K562 (cell line): ENCODE results near the gene OSBPL10. TPM values are rescaled to one million over a fixed set of nuclear protein-coding genes. Genes with fewer than 3 reads are reported as not detected.

Source experiments
- ATAC-seq: fragments of 200-7000 bp; cut with Tn5 transposase; 3 replicates; pipeline ENCODE4 v1.9.1; 2020; ENCODE audit warnings: moderate library complexity
- BruUV-seq: library from RNA; stranded (reverse); fragments of 400-500 nt; replicated peaks from 2 replicates; lab custom pipeline; 2021; lab: Mats Ljungman, UMichigan
- CTCF ChIA-PET: fragments of 300-600 bp; formaldehyde crosslinking; extraction: SDS; loops from one replicate; lab custom pipeline; 2021; ENCODE audit warnings: low intra/inter-chr PET ratio; lab: Yijun Ruan, JAX
- POLR2A ChIA-PET: fragments of 300-600, 350-650 bp; sonication (Branson Sonifier 250); formaldehyde crosslinking; extraction: SDS; loops from one replicate; lab custom pipeline; 2021; ENCODE audit warnings: antibody characterized with exemption, inconsistent platforms; lab: Yijun Ruan, JAX
- DNase-seq, 4 experiments: peaks; one replicate each; pipeline versions ENCODE4 v3.0.0 to v3.0.0-alpha.2; 2011 to 2018; ENCODE audit warnings: low spot score in 3 of 4, mixed read lengths in 3 of 4; ENCODE audit errors: extremely low read depth in 1 of 4
- FAIRE-seq: peaks from 2 replicates; lab custom pipeline; 2011; peaks lifted over from hg19 to GRCh38; lab: Jason Lieb, UNC
- H2AFZ ChIP-seq: 2 replicates; pipeline ENCODE4 v1.6.0; 2011; ENCODE audit warnings: low read depth, low read length, control low read depth, inconsistent platforms
- H3K27ac ChIP-seq: fragments of 200-600 bp; 3 replicates; pipeline ENCODE4 v1.8.0; 2011; ENCODE audit warnings: low read depth, mild to moderate bottlenecking, control low read depth, inconsistent platforms, low read length, moderate library complexity, mixed read lengths; ENCODE audit errors: extremely low read depth
- H3K27me3 ChIP-seq, 2 experiments: fragments of 300-600 bp in 1 of 2; 2 replicates in 1 of 2; 3 replicates in 1 of 2; pipeline versions ENCODE4 v1.6.0 to v1.8.0; 2011; ENCODE audit warnings: inconsistent platforms in 2 of 2, low read length in 2 of 2, mild to moderate bottlenecking in 1 of 2, mixed read lengths in 1 of 2, moderate library complexity in 1 of 2; ENCODE audit not compliant: control insufficient read depth in 2 of 2, insufficient read depth in 2 of 2
- H3K36me3 ChIP-seq: fragments of 300-600 bp; 3 replicates; pipeline ENCODE4 v1.8.0; 2011; ENCODE audit warnings: mild to moderate bottlenecking, low read length, inconsistent platforms; ENCODE audit not compliant: control insufficient read depth, insufficient read depth
- H3K4me1 ChIP-seq, 2 experiments: fragments of 200-600 bp in 1 of 2; replicated peaks in 1 of 2; 2 replicates in 1 of 2; 3 replicates in 1 of 2; pipeline versions ENCODE4 v1.5.1 to v1.8.0; 2011; ENCODE audit warnings: inconsistent platforms in 2 of 2, low read length in 2 of 2, mild to moderate bottlenecking in 1 of 2, mixed read lengths in 1 of 2, moderate library complexity in 1 of 2; ENCODE audit not compliant: control insufficient read depth in 2 of 2, insufficient read depth in 2 of 2
- H3K4me2 ChIP-seq: 2 replicates; pipeline ENCODE4 v1.6.1; 2011; ENCODE audit warnings: low read length, control low read depth, inconsistent platforms, mixed read lengths; ENCODE audit not compliant: insufficient read depth
- H3K4me3 ChIP-seq: fragments of 200-600 bp; sonication (generic), shearing (Covaris generic); 2 replicates; pipeline ENCODE4 v1.5.1; 2016; ENCODE audit warnings: control low read depth, inconsistent platforms
- H3K79me2 ChIP-seq: fragments of 200-600 bp; 3 replicates; pipeline ENCODE4 v1.8.0; 2011; ENCODE audit warnings: low read length, inconsistent platforms; ENCODE audit not compliant: control insufficient read depth, insufficient read depth
- H3K9ac ChIP-seq, 2 experiments: 2 replicates each; pipeline versions ENCODE4 v1.6.0 to v1.6.1; 2011; ENCODE audit warnings: low read depth in 2 of 2, low read length in 2 of 2, control low read depth in 1 of 2, inconsistent platforms in 1 of 2, mild to moderate bottlenecking in 1 of 2, mixed read lengths in 1 of 2; ENCODE audit not compliant: insufficient read depth in 1 of 2
- H3K9me1 ChIP-seq: one replicate; pipeline ENCODE4 v1.6.0; 2011; ENCODE audit warnings: inconsistent platforms, mild to moderate bottlenecking, low read length, moderate library complexity; ENCODE audit not compliant: control insufficient read depth, insufficient read depth
- H3K9me3 ChIP-seq: replicated peaks from 2 replicates; pipeline ENCODE4 v1.5.1; 2011; ENCODE audit warnings: low read depth, low read length, inconsistent platforms; ENCODE audit not compliant: control insufficient read depth, insufficient read depth
- H4K20me1 ChIP-seq: replicated peaks from 2 replicates; pipeline ENCODE4 v1.6.1; 2011; ENCODE audit warnings: low read length, inconsistent platforms, mixed read lengths; ENCODE audit not compliant: control insufficient read depth, insufficient read depth
- BCOR ChIP-seq: fragments of 450-650 bp; IDR thresholded peaks from 2 replicates; pipeline ENCODE4 v1.6.1; 2016
- CHD2 ChIP-seq: IDR thresholded peaks from 2 replicates; pipeline ENCODE4 v1.6.1; 2011; ENCODE audit warnings: low read depth, low read length
- CHD4 ChIP-seq: fragments of 200-600 bp; sonication (generic); IDR thresholded peaks from 3 replicates; pipeline ENCODE4 v1.6.1; 2012; ENCODE audit warnings: low read depth, mild to moderate bottlenecking, mixed read lengths, low read length, inconsistent platforms; ENCODE audit not compliant: insufficient read depth, insufficient replicate concordance, poor library complexity, severe bottlenecking
- CREM ChIP-seq: IDR thresholded peaks from 2 replicates; pipeline ENCODE4 v1.6.1; 2014; ENCODE audit warnings: antibody characterized with exemption, low read depth
- GATA2 ChIP-seq: sonication (generic); formaldehyde crosslinking; IDR thresholded peaks from 2 replicates; pipeline ENCODE4 v1.4.0; 2020; ENCODE audit warnings: mild to moderate bottlenecking, missing genetic modification reagents
- NR2C1 ChIP-seq, 2 experiments: fragments of 450-650 bp; IDR thresholded peaks; 2 replicates each; pipeline ENCODE4 v1.6.1; 2017; ENCODE audit warnings: mild to moderate bottlenecking in 2 of 2, antibody characterized with exemption in 1 of 2, inconsistent platforms in 1 of 2, missing compliant biosample characterization in 1 of 2, missing genetic modification characterization in 1 of 2
- SAFB ChIP-seq: fragments of 200-400 bp; formaldehyde crosslinking; IDR thresholded peaks from 2 replicates; pipeline ENCODE4 v1.6.1; 2017; ENCODE audit warnings: low read depth, low read length, borderline replicate concordance
- SP2 ChIP-seq: IDR thresholded peaks from 2 replicates; pipeline ENCODE4 v1.6.1; 2011; ENCODE audit warnings: mild to moderate bottlenecking, low read depth, low read length, moderate library complexity; ENCODE audit not compliant: poor library complexity, severe bottlenecking; ENCODE audit errors: extremely low read depth
- TCFL5 ChIP-seq: fragments of 250-450 bp; sonication (Bioruptor Pico); conservative IDR thresholded peaks from 2 replicates; pipeline ENCODE4 v1.6.1; 2021; ENCODE audit warnings: mild to moderate bottlenecking, moderate library complexity, matching md5 sums
- YBX1 ChIP-seq: fragments of 450-650 bp; IDR thresholded peaks from 2 replicates; pipeline ENCODE4 v1.7.1; 2016; ENCODE audit warnings: mild to moderate bottlenecking
- ZC3H4 ChIP-seq: sonication (generic); formaldehyde crosslinking; IDR thresholded peaks from 2 replicates; pipeline ENCODE4 v1.9.0; 2021; ENCODE audit warnings: missing genetic modification reagents, borderline replicate concordance
- ZEB2 ChIP-seq: fragments of 450-650 bp; IDR thresholded peaks from 2 replicates; pipeline ENCODE4 v1.6.1; 2016
- ZNF263 ChIP-seq: sonication (generic); formaldehyde crosslinking; IDR thresholded peaks from 2 replicates; pipeline ENCODE4 v1.8.0; 2022; ENCODE audit warnings: mild to moderate bottlenecking, missing genetic modification reagents, borderline replicate concordance
- WGBS: fragments of 100-300 bp; shearing (Covaris generic); methylation state at CpG from one replicate; pipeline ENCODE4 v1.1.6; 2016; ENCODE audit warnings: low coverage, mixed read lengths; ENCODE audit not compliant: insufficient coverage; ENCODE audit errors: missing lambda C conversion rate; 5-methylcytosine and 5-hydroxymethylcytosine counted together
- in situ Hi-C: fragments of 300-500 bp; cut with MboI; formaldehyde crosslinking; loops from 4 replicates; pipeline ENCODE4 v1.15.0; 2018; ENCODE audit warnings: inconsistent platforms, mixed read lengths
- intact Hi-C: fragments of 100-400 bp; cut with micrococcal nuclease; formaldehyde crosslinking; loops from 2 replicates; pipeline ENCODE4 v1.14.2; 2022
- polyA plus RNA-seq, 8 experiments: library from polyadenylated mRNA; depleted of rRNA in 4 of 8; stranded (reverse) in 5 of 8; unstranded in 3 of 8; fragments of >200 nt; fragmentation: Nextera tagmentation in 2 of 8; fragmentation: Illumina TruSeq in 1 of 8; extraction: Ambion mirVana in 2 of 8; extraction: Trizol in 1 of 8; gene quantifications; 2 replicates each; pipeline versions ENCODE4 v1.2.1 to v1.2.3, GENCODE V29; 2011 to 2014; ENCODE audit warnings: inconsistent platforms in 1 of 8, missing spikeins in 1 of 8
- total RNA-seq, 7 experiments: library from RNA; depleted of rRNA in 6 of 7; stranded (reverse); fragments of >200 nt in 6 of 7; fragmentation: Illumina TruSeq in 2 of 7; extraction: Trizol in 2 of 7; gene quantifications; 2 replicates each; pipeline versions ENCODE4 v1.2.1 to v1.2.3, GENCODE V29; 2011 to 2021; ENCODE audit warnings: low replicate concordance in 1 of 7
- TF ChIP-seq, protein P1 (sequence below): sonication (generic); IDR thresholded peaks from 2 replicates; pipeline ENCODE4 v1.6.1; 2016
- TF ChIP-seq, protein P2 (sequence below): sonication (generic); formaldehyde crosslinking; IDR thresholded peaks from 2 replicates; pipeline ENCODE4 v1.8.0; 2022; ENCODE audit warnings: mild to moderate bottlenecking, missing genetic modification reagents
- TF ChIP-seq, protein P3 (sequence below): IDR thresholded peaks from 2 replicates; pipeline ENCODE4 v1.6.1; 2011; ENCODE audit warnings: borderline replicate concordance, low read depth, mild to moderate bottlenecking, moderate library complexity, low read length; ENCODE audit not compliant: insufficient read depth, poor library complexity, severe bottlenecking

The OSBPL10 gene
- total and polyA plus RNA-seq, 9 of the 15 experiments (the other 6 are each of a cell fraction or from before 2014, with no cell fraction given), result 0.03 to 0.19 (median 0.14) TPM; not detected in 2

DNA sequence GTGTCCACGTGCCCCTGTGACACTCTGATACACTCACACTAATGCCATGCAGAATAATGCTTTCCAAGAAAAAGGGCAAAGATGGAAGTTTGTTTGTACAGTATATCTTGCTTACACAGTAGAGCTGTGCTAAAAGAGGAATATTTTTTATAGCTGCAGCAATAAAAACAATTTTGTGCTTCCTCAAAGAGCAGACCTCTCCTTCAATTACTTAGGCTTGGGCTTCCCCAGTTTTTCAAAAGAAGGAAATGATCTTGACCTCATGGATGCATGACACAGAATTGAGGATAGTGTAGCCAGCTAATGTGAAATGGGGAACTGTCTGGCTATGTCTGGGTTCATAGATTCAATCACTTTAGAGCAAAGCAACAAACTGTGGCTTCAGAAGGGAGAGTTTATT, 310.9 kb downstream of the OSBPL10 start:
- no peaks in the 10 kb centered on the region for H3K36me3 ChIP-seq
- H2AFZ ChIP-seq, result no peak overlapping the region
- WGBS, result 0% methylated on average over 1 of the region's 1 CpG
- TF ChIP-seq ZNF263 (CRISPR knock-in tag) (no peak), YBX1 (no peak), ZC3H4 (CRISPR knock-in tag) (no peak), GATA2 (CRISPR knock-in tag) (no peak), CHD2 (no peak), CHD4 (no peak), SAFB (no peak), SP2 (no peak), CREM (no peak), ZEB2 (no peak), TCFL5 (CRISPR knock-in tag) (no peak), NR2C1 (IDR thresholded peaks at IDR 0.05) (no peak), NR2C1 (tag; IDR thresholded peaks at IDR 0.05) (no peak), BCOR (no peak)
- TF ChIP-seq, protein P1, sequence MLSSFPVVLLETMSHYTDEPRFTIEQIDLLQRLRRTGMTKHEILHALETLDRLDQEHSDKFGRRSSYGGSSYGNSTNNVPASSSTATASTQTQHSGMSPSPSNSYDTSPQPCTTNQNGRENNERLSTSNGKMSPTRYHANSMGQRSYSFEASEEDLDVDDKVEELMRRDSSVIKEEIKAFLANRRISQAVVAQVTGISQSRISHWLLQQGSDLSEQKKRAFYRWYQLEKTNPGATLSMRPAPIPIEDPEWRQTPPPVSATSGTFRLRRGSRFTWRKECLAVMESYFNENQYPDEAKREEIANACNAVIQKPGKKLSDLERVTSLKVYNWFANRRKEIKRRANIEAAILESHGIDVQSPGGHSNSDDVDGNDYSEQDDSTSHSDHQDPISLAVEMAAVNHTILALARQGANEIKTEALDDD, result no peak
- TF ChIP-seq, protein P2, sequence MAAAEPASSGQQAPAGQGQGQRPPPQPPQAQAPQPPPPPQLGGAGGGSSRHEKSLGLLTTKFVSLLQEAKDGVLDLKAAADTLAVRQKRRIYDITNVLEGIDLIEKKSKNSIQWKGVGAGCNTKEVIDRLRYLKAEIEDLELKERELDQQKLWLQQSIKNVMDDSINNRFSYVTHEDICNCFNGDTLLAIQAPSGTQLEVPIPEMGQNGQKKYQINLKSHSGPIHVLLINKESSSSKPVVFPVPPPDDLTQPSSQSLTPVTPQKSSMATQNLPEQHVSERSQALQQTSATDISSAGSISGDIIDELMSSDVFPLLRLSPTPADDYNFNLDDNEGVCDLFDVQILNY (CRISPR knock-in tag), result no peak
- TF ChIP-seq, protein P3, sequence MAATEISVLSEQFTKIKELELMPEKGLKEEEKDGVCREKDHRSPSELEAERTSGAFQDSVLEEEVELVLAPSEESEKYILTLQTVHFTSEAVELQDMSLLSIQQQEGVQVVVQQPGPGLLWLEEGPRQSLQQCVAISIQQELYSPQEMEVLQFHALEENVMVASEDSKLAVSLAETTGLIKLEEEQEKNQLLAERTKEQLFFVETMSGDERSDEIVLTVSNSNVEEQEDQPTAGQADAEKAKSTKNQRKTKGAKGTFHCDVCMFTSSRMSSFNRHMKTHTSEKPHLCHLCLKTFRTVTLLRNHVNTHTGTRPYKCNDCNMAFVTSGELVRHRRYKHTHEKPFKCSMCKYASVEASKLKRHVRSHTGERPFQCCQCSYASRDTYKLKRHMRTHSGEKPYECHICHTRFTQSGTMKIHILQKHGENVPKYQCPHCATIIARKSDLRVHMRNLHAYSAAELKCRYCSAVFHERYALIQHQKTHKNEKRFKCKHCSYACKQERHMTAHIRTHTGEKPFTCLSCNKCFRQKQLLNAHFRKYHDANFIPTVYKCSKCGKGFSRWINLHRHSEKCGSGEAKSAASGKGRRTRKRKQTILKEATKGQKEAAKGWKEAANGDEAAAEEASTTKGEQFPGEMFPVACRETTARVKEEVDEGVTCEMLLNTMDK, result no peak
- no peak for DNase-seq
- no peak overlapping the region for H3K4me2 ChIP-seq
- in situ Hi-C loops, result no loop called here
- no peak for FAIRE-seq
- peaks cover 0 to 4% of the 10 kb centered on the region in 2 experiments; a peak in 1 of 5 replicates for H3K27me3 ChIP-seq
- H3K9ac ChIP-seq, result no peak overlapping the region
- no peaks in the 10 kb centered on the region for H4K20me1 ChIP-seq
- no peaks in the 10 kb centered on the region for H3K4me1 ChIP-seq
- no peak overlapping the region for H3K27ac ChIP-seq
- POLR2A ChIA-PET, result no interaction called here
- no peak overlapping the region for H3K4me3 ChIP-seq
- intact Hi-C loops, result no loop called here
- no peak for ATAC-seq
- no peaks in the 10 kb centered on the region for H3K9me1 ChIP-seq
- no peaks in the 10 kb centered on the region for H3K9me3 ChIP-seq
- BruUV-seq, result no TSS peak
- H3K79me2 ChIP-seq, result no peaks in the 10 kb centered on the region
- CTCF ChIA-PET, result no interaction called here
